GM18873 (cell line): ENCODE results near the gene IFI27L1.
A peak's percentile ranks its signal among the peaks of the same experiment; 100 is the strongest.

ENCODE experiments used
- ATAC-seq: cut with Tn5 transposase; IDR thresholded peaks from one replicate; pipeline ENCODE4 v1.9.1; 2021; ENCODE audit warnings: mild to moderate bottlenecking, moderate library complexity, moderate number of reproducible peaks; ENCODE audit not compliant: unreplicated experiment, low FRiP score

Gene IFI27L1

DNA sequence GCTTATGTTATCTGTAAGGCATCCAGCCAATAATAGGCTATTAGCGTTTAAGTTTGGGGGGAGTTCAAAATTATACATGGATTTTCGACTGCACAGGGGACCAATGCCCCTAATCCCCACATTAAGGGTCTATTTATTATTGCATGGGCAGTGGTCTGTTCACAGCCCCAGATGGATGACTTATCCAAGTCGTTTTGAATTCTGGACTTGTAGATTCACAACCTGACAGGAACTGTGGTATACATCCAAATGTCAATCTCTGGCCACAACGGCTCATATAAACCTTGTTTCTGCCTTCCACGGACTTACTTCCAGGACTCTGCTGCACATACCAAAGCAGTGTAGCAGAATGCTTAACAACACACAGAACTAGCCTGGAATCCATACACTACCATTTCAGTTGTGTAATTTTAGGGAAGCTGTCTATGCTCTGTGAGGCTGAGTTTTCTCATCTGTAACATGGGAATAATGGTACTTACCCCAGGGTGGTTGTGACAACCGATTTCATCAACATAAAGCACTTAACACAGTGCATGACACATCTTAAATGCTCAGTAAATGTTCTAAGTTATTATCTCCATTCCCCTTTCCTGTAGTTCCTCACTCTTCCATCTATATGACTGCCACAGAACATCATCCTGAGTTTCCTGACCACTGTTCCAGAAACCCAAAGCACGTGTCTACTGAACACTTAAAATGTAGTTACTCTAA, 3.8 kb upstream of the IFI27L1 start:
- no peak for ATAC-seq

DNA sequence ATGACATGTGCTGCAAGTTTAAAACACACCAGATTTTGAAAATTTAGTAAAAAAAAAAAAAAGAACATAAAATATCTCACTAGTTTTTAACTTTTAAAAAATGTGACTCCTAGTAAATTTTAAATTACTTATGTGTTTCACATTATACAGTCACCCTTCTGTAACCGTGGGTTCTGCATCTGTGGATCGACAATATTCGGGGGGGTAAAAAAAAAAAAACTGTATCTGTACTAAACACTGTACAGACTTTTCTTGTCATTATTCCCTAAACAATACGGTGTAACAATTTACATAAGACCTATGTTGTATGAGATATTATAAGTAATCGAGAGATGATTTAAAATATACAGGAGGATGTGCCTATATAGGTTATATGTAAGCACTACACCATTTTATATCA, 3.3 kb upstream of the IFI27L1 start:
- ATAC-seq: no peak

DNA sequence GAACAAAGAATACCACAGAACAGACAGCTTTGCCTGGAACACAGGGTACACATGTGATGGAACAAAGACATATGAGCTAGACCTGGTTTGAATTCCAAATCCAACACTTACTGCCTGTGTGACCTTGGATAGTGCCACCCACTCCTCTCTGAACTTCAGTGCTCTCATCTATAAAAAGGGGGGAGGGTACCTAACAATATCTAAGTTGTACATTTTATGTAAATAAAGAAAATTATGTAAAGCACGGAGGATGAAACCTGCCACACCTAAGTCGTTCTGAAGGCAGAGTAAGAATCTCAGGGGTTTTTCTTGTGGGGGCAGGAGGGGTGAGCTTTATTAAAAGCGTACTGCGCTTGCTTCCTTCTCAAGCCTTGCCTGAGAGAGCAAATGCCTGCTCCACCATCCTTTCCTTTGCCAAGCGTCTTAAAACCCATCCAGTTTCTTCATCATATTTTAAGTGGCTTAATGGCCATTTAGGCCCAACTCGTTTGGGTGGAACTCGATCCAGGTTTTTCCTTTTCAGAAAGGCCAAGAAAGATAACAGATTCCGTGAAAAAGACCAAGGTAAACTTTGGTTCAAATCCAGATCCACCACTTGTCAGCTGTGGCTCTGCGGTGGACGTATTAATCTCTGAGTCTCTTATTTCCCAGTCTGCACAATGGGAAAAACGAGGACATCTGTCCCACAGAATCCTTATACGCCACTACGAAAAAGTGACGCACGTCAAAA, 1.1 kb upstream of the IFI27L1 start:
- no peak for ATAC-seq

DNA sequence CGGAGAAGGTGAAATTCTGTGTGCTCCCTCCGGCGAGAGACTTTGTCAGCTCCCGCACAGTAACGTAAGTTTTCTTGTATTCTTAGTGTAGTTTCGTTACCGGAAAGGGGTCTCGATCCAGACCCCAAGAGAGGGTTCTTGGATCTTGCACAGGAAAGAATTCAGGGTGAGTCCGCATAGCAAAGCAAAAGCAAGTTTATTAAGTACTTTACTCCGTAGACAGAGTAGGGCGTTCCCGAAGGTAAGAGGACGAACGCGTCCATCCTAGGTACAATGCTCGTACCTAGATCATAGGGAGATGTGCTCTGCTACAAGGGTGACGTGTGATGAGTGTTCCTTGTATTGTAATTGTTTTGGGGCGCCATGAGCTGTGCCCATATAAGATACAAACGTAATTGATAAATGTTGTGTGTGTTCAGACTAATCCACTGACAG, 293 bp downstream of the IFI27L1 start:
- ATAC-seq: peak; percentile 22

DNA sequence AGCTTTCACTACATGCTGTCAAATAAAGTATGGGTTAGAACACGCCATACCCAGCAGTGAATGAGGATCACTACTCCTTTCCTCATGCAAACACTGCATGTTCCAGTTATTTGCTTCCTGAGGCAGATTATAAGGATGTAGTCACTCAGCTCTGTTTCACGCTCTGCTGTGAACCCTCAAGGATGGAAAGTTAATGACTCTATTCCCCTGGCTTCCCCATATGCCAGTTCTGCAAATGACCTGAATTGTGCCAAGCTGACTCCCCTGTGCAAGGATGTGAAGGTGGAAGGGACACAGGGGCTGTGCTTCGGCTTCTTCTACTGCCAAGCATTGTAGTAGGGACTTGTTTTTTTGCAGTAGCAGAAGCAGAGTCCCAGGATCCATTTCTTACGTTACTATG, 6.8 kb downstream of the IFI27L1 start:
- no peak for ATAC-seq

DNA sequence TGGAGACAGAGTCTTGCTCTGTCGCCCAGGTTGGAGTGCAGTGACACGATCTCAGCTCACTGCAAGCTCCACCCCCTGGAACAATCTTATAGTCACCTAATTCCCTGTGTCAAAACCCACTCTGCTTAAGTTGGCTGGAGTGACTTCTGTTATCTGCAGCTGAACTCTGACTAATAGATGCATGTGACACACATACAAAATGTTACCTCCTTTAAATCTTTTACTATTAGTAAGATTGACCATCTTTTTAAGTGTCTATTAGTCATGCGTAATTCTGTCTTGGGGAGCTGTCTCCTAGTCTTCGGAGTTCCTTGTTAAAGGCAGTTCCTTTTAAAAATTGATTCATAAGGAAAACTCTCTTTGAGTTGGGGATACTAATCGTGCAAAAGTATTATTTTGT, 7.4 kb downstream of the IFI27L1 start:
- no peak for ATAC-seq

DNA sequence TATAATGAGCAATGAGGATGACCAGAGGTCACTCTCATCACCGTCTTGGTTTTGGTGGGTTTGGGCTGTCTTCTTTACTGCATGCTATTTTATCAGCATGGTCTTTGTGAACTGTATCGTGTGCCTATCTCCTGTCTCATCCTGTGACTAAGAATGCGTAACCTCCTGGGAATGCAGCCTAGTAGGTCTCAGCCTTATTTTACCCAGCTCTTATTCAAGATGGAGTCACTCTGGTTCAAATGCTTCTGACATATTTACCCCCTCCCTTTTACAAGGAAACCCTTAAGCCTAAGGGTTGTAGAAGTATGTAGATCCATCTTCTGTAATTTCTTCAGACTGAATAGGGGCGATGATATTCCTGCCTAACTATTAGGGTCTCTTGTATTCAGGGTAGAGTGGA, 8.4 kb downstream of the IFI27L1 start:
- ATAC-seq: no peak

DNA sequence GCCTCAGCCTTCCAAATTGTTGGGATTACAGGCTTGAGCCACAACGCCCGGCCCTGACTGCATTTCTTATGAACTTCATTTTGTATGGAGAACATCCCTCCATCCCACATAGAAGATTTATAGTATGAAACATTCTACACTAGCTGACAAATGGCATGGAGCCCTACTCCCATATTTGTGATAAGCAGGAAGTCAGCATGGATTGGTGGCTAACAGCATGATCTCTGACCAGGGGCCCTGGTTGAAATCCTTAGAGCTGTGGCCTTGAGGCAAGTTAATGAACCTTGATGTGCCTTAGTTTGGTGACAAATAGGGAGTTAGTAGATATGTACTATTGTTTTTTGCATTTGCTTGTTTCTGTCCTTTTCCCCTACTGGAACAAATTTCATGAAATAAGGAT, 12.3 kb downstream of the IFI27L1 start:
- ATAC-seq: no peak

DNA sequence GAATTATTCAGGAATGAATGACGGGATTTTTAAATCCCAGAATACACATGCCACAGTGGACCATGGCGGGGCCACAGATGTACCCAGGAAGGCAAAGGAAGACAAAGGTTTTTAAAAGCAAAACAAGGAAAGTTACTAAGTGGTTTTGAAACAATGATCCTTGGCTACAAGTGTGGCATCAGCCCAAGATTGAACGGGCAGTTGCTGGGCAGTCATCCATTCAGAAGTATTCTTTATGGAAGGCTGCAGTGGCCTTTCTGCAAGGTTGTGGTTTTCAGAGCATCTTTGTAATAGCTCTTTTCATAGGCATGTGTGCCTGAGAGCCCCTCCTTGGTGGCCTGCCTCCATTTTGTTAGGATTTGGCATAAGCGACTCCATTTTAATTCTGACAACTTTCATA, 16.0 kb downstream of the IFI27L1 start:
- ATAC-seq: no peak

DNA sequence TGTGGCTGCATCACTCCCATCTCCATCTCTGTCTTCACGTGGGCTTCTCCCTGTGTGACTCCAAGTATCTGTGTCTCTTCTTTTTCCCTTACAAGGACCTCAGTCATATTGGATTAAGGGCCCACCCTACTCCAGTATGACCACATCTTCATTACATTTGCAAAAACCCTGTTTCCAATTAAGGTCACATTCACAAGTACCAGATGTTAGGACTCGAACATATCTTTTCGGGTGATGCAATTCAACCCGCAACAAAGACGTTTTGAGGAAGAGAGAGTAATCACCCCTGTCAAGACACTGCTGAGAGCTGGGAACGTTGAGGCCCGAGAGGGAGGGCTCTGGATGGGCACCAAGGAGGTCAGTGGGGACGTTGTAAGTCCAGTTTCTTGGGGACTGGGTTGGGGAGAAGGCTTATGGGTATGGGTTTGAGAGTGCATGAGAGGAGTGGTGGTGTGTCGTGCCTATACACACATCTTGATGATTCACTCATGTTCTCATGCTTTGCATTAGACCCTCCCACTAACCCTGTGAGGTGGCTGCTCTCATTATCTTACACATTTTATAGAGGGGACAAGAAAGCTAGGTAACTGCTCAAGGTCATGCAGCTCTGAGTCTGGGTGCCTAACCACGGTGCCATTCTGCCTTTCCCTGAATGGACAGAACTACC, 17.3 kb downstream of the IFI27L1 start:
- no peak for ATAC-seq

DNA sequence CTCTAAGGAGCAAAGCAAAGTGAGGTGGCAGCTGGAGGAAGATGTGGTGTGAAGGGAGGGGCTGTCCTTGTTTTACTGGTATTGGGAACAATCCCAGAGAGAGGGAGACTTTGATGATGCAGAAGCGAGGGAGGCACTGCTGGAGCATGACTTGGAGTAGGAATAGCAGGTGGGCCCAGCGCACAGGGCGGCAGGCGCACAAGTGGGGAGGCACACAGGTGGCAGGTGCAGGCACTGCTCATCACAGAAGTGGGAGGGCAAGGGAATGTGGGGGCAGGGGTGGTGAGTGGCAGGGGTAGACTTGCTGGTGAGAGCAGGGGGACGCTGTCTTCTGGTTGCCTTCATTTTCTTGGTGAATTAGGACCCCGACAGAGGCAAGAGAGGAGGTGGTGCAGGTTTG, 17.9 kb downstream of the IFI27L1 start:
- ATAC-seq: no peak

DNA sequence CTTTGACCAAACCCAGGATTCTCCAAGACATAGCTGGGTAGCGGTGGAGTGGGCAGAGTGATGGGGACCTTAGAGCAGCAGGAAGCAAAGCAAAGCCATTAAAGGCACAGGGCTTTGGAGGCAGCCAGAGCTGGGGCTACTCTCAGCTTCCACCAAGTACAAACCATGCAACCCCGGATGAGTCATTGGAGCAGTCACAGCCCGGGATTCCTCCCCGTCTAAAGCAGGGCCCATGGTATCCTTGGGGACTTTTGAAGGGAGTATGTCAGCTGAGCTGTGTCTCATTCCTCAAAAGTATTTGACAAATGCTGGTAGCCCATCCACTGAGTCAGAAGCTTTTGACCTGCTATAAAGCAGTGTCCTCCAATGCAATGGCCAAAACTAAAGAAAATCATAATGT, 19.7 kb downstream of the IFI27L1 start:
- ATAC-seq: no peak

DNA sequence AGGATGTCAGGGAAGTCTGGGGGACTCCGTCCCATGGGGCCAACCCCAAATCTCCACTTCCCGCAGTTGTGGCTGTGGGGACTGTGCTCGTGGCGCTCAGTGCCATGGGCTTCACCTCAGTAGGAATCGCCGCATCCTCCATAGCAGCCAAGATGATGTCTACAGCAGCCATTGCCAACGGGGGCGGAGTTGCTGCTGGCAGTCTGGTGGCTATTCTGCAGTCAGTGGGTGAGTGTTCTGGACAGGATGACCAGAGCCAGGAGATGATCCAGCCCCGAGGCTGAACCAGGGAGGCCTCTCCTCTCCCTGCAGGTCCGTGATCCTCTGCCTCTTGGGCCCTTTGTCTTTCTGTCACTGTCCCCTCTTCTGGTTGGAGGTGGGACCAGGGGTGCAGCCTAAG, 20.6 kb downstream of the IFI27L1 start:
- no peak for ATAC-seq

DNA sequence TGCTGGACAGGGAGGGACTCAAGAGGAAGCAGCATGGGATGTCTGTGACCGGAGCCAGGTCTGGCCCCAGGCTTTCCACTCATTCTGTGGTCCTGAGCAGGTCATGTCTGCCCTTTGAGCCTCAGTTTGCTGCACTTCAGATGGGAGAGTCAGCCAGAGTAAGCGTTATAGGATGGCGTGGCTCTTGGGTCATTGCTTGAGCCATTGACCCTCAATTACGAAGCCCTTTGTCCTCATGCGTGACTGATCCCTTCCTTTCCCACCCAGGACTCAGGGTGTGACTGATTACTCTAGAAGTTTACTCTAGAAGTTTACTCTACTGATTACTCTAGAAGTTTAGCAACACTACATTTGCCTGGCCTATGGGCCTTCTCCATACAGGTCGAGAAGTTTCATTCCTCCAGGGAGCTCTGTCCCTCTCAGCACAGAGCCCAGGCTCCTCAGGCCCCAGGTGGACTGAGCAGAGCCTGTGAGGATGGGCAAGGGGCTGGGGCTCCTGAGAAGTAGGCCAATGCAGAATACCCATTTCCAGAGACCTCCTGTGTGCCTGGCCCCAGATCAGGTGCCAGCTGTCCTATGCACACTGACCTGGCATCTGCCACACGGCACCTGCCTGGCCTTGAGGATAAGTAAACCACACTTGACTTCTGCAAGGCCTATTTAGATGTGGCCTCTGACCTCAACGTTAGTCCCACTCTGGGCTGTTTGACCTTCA, 21.8 kb downstream of the IFI27L1 start:
- ATAC-seq: no peak

DNA sequence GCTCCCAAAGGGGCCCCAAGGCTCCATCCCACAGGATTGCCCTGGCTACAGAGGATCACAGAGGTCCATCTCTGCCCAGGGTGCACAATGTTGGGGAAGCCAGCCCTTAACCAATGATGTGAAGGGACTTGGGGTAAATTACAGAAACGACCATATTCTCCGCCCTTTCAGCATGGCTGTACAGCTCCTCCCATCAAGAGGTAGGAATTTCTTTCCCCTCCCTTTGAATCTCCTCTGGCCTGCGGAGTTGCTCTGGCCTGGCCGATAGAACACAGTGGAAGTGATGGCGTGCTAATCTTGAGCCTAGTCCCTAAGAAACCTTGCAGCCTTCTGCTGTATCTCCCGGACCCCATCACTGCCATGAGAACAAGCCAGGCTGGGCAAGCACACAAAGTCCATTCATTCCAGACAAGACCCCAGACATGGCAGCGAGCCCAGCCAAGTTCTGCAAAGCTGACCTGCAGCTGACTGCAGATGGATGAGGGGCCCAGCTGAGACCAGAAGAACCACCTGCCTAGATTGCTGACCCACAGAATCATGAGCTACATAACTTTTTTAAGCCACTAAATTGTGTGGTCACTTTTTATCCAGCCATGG, 22.5 kb downstream of the IFI27L1 start:
- no peak for ATAC-seq

DNA sequence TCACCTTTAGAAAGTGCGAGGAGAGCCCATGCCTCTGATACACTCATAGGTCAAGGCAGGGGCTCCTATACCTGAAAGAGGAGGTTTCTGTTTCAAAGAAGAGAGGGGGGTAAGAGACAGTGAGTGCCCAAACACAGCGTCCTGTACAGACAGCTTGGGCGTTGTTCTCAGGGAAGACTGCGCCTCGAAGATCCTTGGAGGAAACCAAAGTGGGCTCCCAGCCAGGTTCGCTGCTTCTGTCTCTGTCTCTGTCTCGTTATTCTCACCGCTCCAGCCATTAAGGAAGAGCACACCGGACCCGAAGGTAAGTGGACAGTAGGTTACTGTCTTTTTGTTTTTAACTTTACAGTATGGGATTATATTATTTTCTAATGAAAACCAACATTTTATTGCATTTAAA, 23.6 kb downstream of the IFI27L1 start:
- no peak for ATAC-seq

DNA sequence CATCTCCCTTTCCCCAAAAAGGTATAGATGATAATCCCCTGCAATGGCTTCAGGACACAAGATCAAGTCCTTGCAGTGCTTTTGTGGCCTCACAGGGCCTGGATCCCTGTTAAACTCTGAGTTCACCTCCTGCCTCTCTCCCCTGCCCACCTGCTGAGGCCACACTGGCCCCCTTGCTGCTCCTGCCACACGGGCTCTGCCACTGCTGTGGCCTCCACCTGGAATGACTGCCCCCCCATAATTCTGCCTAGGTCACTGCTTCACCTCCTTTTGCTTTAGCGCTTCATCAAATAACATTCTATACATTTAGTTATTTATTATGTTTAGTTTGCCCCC, 28.8 kb downstream of the IFI27L1 start:
- no peak for ATAC-seq

DNA sequence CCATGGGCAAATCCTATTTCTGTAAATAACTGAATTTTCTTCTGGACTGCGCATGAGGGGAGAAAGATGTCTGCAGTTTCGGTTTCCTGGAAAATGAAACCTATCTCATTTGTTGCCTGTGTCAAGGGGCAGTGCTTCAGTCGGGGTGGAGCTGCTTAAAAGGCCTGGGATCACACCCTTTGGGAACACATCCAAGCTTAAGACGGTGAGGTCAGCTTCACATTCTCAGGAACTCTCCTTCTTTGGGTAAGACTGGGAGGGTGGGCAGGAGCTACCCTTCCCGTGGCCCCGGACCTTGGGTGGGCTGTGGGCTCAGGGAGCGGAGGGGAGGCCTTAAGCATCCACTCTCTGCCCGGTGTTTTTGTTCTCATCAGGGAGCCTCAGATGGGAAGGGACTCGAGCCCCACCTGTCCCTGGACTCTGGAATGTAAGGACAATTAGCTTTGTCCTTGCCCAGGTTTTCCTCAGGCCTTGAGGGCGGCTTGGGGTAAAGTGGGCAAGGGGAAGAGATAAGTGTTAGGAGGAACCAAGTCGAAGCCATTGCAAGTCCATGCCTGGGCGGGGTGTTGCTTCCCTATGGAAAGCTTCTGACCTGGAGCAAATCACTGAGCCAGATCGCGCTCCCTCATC, 29.6 kb downstream of the IFI27L1 start, which contains the start of gene IFI27:
IFI27 (plus strand) TSS at position 185 of the 630 bp plus-strand sequence.
- no peak for ATAC-seq

DNA sequence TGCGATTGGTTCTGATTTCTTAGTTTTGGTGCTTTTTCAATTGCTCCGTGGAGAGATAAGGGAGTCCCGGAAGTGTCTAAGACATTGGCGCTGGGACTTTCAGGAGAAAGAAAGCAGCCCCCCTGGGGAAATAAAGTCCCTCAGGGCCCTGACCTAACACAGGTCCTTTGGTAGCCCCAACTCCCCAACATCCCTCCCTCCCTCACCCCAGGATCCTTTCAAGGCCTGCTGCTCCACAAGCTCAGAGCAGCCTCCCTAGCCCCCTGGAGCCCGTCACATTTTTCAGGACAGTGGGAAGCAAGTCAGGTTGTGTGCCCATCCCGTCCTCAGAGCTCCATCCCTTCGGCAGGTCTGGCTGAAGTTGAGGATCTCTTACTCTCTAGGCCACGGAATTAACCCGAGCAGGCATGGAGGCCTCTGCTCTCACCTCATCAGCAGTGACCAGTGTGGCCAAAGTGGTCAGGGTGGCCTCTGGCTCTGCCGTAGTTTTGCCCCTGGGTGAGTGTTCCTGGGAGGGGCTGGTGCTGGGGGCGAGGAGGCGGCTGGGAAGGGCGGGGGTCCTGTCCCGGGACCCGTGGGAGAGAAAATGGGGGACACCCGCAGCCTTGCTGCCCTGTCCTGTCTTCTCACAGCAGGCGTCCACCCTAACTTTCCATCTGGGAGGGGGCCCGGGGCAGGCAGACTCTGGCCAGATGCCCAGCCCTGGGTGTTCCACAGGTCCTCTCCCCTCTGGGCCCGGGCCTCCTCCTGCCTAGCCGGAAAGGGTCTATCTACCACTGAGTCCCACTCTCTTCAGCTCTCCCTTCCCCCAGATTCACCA, 30.4 kb downstream of the IFI27L1 start:
- ATAC-seq: no peak
